ENCODE results near the gene ATP7A.

- TF ChIP-seq EZH2 (IDR thresholded peaks at IDR 0.05; ENCODE audit: borderline replicate concordance, insufficient read depth, low read depth, low read length, poor library complexity, severe bottlenecking) = no peak
- no peak for TF ChIP-seq CTCF (IDR thresholded peaks at IDR 0.05)
These were observed 35.5 kb downstream of the ATP7A start for GRCh38 chrX:77945910-77946545.

All from B cell (primary cell).